ENCODE measurements around the gene SETD6.

Gene SETD6

DNA sequence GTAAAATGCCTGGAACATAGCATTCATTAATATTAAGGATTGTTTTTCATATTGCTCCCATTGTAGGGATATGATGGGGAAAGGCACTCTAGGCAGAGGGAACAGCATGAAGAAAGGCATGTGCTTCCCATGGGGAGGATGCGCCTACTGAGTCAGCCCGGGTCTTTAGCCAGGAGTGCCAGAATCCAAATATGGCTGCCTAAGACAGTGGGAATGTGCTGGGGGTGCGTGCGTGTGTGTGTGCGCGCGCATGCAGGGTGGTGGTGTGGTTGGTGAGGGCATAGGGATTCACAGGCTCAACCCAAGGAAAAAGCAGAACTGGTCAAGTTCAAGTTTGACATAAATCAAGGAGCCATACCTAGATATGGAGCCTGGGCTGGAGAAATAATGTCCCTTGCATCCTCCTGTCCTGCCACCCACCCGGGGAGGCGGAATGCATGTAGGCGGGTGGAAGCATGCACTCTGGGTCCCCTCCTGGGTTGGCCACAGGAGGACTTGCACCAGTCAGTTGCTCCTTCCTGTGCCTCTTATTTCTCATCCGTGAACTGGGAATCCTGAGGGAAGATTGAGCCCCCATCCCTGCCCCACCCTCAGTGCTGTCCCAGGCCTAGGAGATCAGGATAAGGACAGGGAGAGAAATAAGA lies 34.0 kb upstream of the SETD6 start:
- H3K27ac ChIP-seq (ENCODE audit: extremely low read depth, low read depth, low read length): no peak overlapping the region
- no peaks in the 10 kb centered on the region for H3K9me3 ChIP-seq (ENCODE audit: control insufficient read depth, insufficient read depth, low read depth, low read length)
- POLR2A ChIA-PET: no interaction called here
- CTCF ChIA-PET: interaction anchor here (0.6 to 0.7 kb wide), 2 partner anchors 24 to 171 kb away, joined by 3 to 5 read pairs; no protein-coding TSS in a partner anchor
- peak; percentile 49; the same call in 1 of the 2 replicates for TF ChIP-seq ZNF585B (tag by site-specific recombination; IDR thresholded peaks at IDR 0.05)
- no peak for TF ChIP-seq ZNF76 (tag by site-specific recombination; IDR thresholded peaks at IDR 0.05; ENCODE audit: borderline replicate concordance, low read depth)
- H3K4me1 ChIP-seq (ENCODE audit: control insufficient read depth, insufficient read depth, low read length): no peaks in the 10 kb centered on the region
- no peak overlapping the region for H3K4me3 ChIP-seq (ENCODE audit: low read depth, low read length)
- no peaks in the 10 kb centered on the region for H3K36me3 ChIP-seq (ENCODE audit: control insufficient read depth in 2 of 2, insufficient read depth in 1 of 2, low read length in 2 of 2)

DNA sequence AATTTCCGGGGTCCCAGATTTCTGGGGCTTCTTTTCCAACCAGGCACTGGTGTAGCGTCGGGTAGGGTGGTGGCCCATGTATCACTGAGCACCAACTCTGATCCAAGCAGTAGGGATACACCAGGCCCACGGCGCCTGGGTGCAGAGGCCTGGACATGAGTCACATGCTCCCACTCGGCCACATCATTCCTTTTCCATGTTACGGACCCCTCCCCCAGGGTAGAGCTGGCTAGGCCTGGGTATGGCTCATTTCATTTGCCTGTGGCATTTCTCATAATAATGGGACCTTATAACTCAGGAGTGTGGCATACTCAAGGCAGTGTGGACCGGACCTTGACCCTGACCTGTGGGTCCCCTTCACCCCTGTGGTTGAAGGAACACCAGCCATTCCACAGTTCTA lies 33.4 kb upstream of the SETD6 start:
- H3K36me3 ChIP-seq (ENCODE audit: control insufficient read depth in 2 of 2, insufficient read depth in 1 of 2, low read length in 2 of 2): no peaks in the 10 kb centered on the region
- H3K4me1 ChIP-seq (ENCODE audit: control insufficient read depth, insufficient read depth, low read length): no peaks in the 10 kb centered on the region
- no peak for TF ChIP-seq YY2 (tag by site-specific recombination; IDR thresholded peaks at IDR 0.05)
- TF ChIP-seq, protein P1, sequence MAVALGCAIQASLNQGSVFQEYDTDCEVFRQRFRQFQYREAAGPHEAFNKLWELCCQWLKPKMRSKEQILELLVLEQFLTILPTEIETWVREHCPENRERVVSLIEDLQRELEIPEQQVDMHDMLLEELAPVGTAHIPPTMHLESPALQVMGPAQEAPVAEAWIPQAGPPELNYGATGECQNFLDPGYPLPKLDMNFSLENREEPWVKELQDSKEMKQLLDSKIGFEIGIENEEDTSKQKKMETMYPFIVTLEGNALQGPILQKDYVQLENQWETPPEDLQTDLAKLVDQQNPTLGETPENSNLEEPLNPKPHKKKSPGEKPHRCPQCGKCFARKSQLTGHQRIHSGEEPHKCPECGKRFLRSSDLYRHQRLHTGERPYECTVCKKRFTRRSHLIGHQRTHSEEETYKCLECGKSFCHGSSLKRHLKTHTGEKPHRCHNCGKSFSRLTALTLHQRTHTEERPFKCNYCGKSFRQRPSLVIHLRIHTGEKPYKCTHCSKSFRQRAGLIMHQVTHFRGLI (tag by site-specific recombination; IDR thresholded peaks at IDR 0.05): no peak
- TF ChIP-seq ZXDB (tag by site-specific recombination; IDR thresholded peaks at IDR 0.05): no peak
- no peak for TF ChIP-seq ZNF146 (tag by site-specific recombination; IDR thresholded peaks at IDR 0.05)
- no peak for TF ChIP-seq KLF7 (tag by site-specific recombination; IDR thresholded peaks at IDR 0.05; ENCODE audit: borderline replicate concordance)
- no peak for TF ChIP-seq ZFP41 (tag by site-specific recombination; IDR thresholded peaks at IDR 0.05; ENCODE audit: borderline replicate concordance)
- no peak for TF ChIP-seq ZNF211 (tag by site-specific recombination; IDR thresholded peaks at IDR 0.05; ENCODE audit: low read depth)
- TF ChIP-seq ZNF266 (tag by site-specific recombination; IDR thresholded peaks at IDR 0.05; ENCODE audit: low read depth): no peak
- no peak for TF ChIP-seq IKZF3 (tag by site-specific recombination; IDR thresholded peaks at IDR 0.05)
- TF ChIP-seq ZNF274 (IDR thresholded peaks at IDR 0.05; ENCODE audit: low read length): no peak
- no peak for TF ChIP-seq ZNF274 (tag by site-specific recombination; IDR thresholded peaks at IDR 0.05; ENCODE audit: borderline replicate concordance)
- no peak for TF ChIP-seq ZNF624 (tag by site-specific recombination; IDR thresholded peaks at IDR 0.05)
- ChIA-PET POLR2A (no interaction called here), CTCF (no interaction called here)
- no peak overlapping the region for H3K4me3 ChIP-seq (ENCODE audit: low read depth, low read length)
- H3K9me3 ChIP-seq (ENCODE audit: control insufficient read depth, insufficient read depth, low read depth, low read length): no peaks in the 10 kb centered on the region
- H3K27ac ChIP-seq (ENCODE audit: extremely low read depth, low read depth, low read length): no peak overlapping the region

DNA sequence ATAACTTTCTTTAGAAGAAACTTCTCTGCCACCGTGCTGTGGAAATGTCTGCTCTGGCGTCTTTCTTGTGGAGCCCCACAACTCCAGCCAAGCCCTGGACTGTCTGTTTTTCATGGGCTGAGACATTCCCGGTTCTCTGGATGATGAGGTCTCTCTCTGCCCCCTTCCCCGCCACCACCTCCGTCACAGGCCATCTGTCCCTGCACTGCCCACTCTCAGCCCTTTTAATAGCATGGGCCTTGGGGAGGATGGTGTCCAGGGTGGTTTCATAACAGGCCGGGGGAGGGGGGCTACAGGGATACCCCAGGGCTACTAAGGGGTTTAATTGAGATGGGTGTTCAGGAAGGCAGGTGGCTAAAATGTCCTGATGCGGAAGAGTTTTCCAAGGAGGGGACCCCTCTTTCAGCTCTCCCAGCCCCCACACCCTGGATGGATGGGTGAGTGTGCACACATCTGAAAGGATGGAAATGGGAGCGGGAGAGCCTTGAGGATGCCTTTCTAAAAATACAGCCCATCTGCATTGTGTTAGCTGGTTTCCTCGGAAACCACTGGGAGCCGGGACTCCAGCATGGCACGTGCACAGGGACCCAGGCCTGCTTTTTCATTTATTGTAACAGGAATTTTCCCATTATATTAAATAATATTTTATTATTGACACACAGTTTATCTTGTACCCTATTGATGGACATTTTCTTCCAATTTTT lies 30.0 kb upstream of the SETD6 start:
- Histone ChIP-seq H3K27ac (ENCODE audit: extremely low read depth, low read depth, low read length) (no peak overlapping the region), H3K9me3 (ENCODE audit: control insufficient read depth, insufficient read depth, low read depth, low read length) (no peaks in the 10 kb centered on the region), H3K4me1 (ENCODE audit: control insufficient read depth, insufficient read depth, low read length) (no peaks in the 10 kb centered on the region), H3K4me3 (ENCODE audit: low read depth, low read length) (no peak overlapping the region), H3K36me3 (ENCODE audit: control insufficient read depth in 2 of 2, insufficient read depth in 1 of 2, low read length in 2 of 2) (no peaks in the 10 kb centered on the region)
- POLR2A ChIA-PET: interaction anchor here (0.7 to 0.9 kb wide), 2 partner anchors 8 to 149 kb away, joined by 3 to 9 read pairs; no protein-coding TSS in a partner anchor
- CTCF ChIA-PET: interaction anchor here (0.6 to 6.2 kb wide), 4 partner anchors 142 to 389 kb away, joined by 4 to 140 read pairs (median 29); no protein-coding TSS in a partner anchor
- TF ChIP-seq, protein P2, sequence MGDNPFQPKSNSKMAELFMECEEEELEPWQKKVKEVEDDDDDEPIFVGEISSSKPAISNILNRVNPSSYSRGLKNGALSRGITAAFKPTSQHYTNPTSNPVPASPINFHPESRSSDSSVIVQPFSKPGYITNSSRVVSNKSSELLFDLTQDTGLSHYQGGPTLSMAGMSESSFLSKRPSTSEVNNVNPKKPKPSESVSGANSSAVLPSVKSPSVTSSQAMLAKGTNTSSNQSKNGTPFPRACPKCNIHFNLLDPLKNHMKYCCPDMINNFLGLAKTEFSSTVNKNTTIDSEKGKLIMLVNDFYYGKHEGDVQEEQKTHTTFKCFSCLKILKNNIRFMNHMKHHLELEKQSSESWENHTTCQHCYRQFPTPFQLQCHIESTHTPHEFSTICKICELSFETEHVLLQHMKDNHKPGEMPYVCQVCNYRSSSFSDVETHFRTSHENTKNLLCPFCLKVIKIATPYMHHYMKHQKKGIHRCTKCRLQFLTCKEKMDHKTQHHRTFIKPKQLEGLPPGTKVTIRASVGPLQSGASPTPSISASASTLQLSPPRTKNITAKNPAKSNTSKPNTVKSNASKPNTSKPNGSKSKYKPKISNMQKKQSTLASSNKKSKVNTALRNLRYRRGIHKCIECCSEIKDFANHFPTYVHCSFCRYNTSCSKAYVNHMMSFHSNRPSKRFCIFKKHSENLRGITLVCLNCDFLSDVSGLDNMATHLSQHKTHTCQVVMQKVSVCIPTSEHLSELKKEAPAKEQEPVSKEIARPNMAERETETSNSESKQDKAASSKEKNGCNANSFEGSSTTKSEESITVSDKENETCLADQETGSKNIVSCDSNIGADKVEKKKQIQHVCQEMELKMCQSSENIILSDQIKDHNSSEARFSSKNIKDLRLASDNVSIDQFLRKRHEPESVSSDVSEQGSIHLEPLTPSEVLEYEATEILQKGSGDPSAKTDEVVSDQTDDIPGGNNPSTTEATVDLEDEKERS (tag by site-specific recombination; IDR thresholded peaks at IDR 0.05): no peak
- TF ChIP-seq ZFP37 (tag by site-specific recombination; IDR thresholded peaks at IDR 0.05): no peak
- no peak for TF ChIP-seq ZNF19 (tag by site-specific recombination; IDR thresholded peaks at IDR 0.05; ENCODE audit: low read depth)
- TF ChIP-seq, protein P1 (tag by site-specific recombination; IDR thresholded peaks at IDR 0.05): no peak
- TF ChIP-seq, protein P3, sequence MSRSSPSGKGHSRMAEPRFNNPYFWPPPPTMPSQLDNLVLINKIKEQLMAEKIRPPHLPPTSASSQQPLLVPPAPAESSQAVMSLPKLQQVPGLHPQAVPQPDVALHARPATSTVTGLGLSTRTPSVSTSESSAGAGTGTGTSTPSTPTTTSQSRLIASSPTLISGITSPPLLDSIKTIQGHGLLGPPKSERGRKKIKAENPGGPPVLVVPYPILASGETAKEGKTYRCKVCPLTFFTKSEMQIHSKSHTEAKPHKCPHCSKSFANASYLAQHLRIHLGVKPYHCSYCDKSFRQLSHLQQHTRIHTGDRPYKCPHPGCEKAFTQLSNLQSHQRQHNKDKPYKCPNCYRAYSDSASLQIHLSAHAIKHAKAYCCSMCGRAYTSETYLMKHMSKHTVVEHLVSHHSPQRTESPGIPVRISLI (tag by site-specific recombination; IDR thresholded peaks at IDR 0.05): no peak
- TF ChIP-seq ZNF473 (tag by site-specific recombination; IDR thresholded peaks at IDR 0.05): no peak
- TF ChIP-seq ZNF416 (tag by site-specific recombination; IDR thresholded peaks at IDR 0.05): no peak
- TF ChIP-seq ZNF10 (tag by site-specific recombination; IDR thresholded peaks at IDR 0.05): no peak
